COLO668 (cell line): Measurements from ENCODE around the gene CERS6.

ENCODE experiments used
- DNase-seq: peaks from one replicate; lab custom pipeline; 2025; ENCODE audit not compliant: unreplicated experiment; lab: John Stamatoyannopoulos, UW

The CERS6 gene

GRCh38 chr2:168529054-168529833 lies 73.2 kb downstream of the CERS6 start:
- DNase-seq, result no peak

GRCh38 chr2:168529900-168530561 lies 74.0 kb downstream of the CERS6 start:
- DNase-seq, result no peak

- DNase-seq, result no peak
Observed at GRCh38 chr2:168530982-168531622, 75.0 kb downstream of the CERS6 start.

- DNase-seq, result no peak
Observed at GRCh38 chr2:168534926-168535325, 78.9 kb downstream of the CERS6 start.

- DNase-seq, result no peak
Observed at GRCh38 chr2:168536925-168537466, 80.9 kb downstream of the CERS6 start.

- no peak for DNase-seq
Observed at GRCh38 chr2:168538133-168538532, 82.1 kb downstream of the CERS6 start.

- no peak for DNase-seq
Observed at GRCh38 chr2:168538534-168538933, 82.5 kb downstream of the CERS6 start.

GRCh38 chr2:168539945-168540344 lies 83.9 kb downstream of the CERS6 start:
- DNase-seq, result no peak

GRCh38 chr2:168541858-168542257 lies 85.8 kb downstream of the CERS6 start:
- no peak for DNase-seq

- DNase-seq, result no peak
Observed at GRCh38 chr2:168543037-168543436, 87.0 kb downstream of the CERS6 start.

GRCh38 chr2:168543935-168544334 lies 87.9 kb downstream of the CERS6 start:
- no peak for DNase-seq

GRCh38 chr2:168545439-168546082 lies 89.5 kb downstream of the CERS6 start:
- DNase-seq, result no peak

- no peak for DNase-seq
Observed at GRCh38 chr2:168550670-168551069, 94.6 kb downstream of the CERS6 start.

- peak; percentile 76 for DNase-seq
Observed at GRCh38 chr2:168552450-168552856, 96.4 kb downstream of the CERS6 start.

GRCh38 chr2:168555283-168555682 lies 99.2 kb downstream of the CERS6 start:
- no peak for DNase-seq

GRCh38 chr2:168559187-168559586 lies 103.1 kb downstream of the CERS6 start:
- DNase-seq, result peak; percentile 47

GRCh38 chr2:168560817-168561499 lies 104.9 kb downstream of the CERS6 start:
- DNase-seq, result no peak

GRCh38 chr2:168561991-168562390 lies 105.9 kb downstream of the CERS6 start:
- no peak for DNase-seq

- no peak for DNase-seq
Observed at GRCh38 chr2:168562971-168563370, 106.9 kb downstream of the CERS6 start.

GRCh38 chr2:168564641-168565040 lies 108.6 kb downstream of the CERS6 start:
- no peak for DNase-seq

- no peak for DNase-seq
Observed at GRCh38 chr2:168565112-168565511, 109.0 kb downstream of the CERS6 start.
